WTC11 (cell line): ENCODE results near the gene NPAS1.

Source experiments
- NR2C2 ChIP-seq: sonication (generic); formaldehyde crosslinking; IDR thresholded peaks from 2 replicates; pipeline ENCODE4 v1.8.0; 2022; ENCODE audit warnings: mild to moderate bottlenecking, missing genetic modification reagents
- RELA ChIP-seq: sonication (generic); formaldehyde crosslinking; IDR thresholded peaks from 2 replicates; pipeline ENCODE4 v1.8.1; 2022; ENCODE audit warnings: missing genetic modification reagents, mild to moderate bottlenecking, borderline replicate concordance
- ZNF512 ChIP-seq: sonication (generic); formaldehyde crosslinking; IDR thresholded peaks from 2 replicates; pipeline ENCODE4 v1.8.1; 2022; ENCODE audit warnings: missing genetic modification reagents, borderline replicate concordance
- TF ChIP-seq, protein P1 (sequence below): fragments of 200-600 bp; IDR thresholded peaks from 2 replicates; pipeline ENCODE4 v1.8.0; 2022; ENCODE audit warnings: antibody characterized with exemption

DNA sequence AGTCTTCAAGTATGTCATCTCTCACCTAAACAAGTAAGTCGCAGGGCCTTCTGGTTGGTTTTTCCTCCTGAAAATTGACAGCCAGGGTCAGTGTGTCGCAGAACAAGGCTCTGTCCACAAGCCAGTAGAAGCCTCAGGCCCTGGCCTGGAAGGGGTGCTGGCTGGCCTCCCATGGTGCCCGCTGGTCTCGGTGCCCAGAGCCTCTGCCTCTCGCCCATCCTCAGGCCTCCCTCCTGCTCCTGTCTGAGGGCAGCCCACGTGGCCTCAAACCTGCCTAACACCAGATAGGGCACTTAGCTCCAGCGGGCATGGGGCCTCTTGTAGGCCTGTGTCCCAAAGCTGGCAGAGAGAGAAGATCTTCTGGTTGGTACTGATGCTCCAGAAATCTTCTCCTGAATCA, 20.3 kb upstream of the NPAS1 start:
- TF ChIP-seq, protein P1, sequence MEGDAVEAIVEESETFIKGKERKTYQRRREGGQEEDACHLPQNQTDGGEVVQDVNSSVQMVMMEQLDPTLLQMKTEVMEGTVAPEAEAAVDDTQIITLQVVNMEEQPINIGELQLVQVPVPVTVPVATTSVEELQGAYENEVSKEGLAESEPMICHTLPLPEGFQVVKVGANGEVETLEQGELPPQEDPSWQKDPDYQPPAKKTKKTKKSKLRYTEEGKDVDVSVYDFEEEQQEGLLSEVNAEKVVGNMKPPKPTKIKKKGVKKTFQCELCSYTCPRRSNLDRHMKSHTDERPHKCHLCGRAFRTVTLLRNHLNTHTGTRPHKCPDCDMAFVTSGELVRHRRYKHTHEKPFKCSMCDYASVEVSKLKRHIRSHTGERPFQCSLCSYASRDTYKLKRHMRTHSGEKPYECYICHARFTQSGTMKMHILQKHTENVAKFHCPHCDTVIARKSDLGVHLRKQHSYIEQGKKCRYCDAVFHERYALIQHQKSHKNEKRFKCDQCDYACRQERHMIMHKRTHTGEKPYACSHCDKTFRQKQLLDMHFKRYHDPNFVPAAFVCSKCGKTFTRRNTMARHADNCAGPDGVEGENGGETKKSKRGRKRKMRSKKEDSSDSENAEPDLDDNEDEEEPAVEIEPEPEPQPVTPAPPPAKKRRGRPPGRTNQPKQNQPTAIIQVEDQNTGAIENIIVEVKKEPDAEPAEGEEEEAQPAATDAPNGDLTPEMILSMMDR = no peak
- TF ChIP-seq RELA (CRISPR knock-in tag) (no peak), ZNF512 (CRISPR knock-in tag) (no peak), NR2C2 (no peak)
